Esophagus squamous epithelium (tissue), 5 donors: ENCODE results near the gene SLC6A19. TPM values are rescaled to one million over a fixed set of nuclear protein-coding genes. Genes with fewer than 3 reads are reported as not detected.

Experiments used
- DNase-seq: peaks from one replicate; lab custom pipeline; 2025; lab: John Stamatoyannopoulos, UW
- H3K27ac ChIP-seq, 4 donors: fragments of 200-600 bp; sonication (generic); one replicate each; pipeline ENCODE4 v1.5.1; 2016 to 2019; ENCODE audit warnings: mild to moderate bottlenecking in 1 of 4
- H3K27me3 ChIP-seq, 4 donors: fragments of 200-600 bp; sonication (generic); 1 replicate in 3 of 4; 2 replicates in 1 of 4; pipeline versions ENCODE4 v1.5.1 to v1.6.0; 2017 to 2021; ENCODE audit warnings: antibody characterized with exemption in 1 of 4
- H3K36me3 ChIP-seq, 3 donors: fragments of 200-600 bp; sonication (generic); one replicate each; pipeline ENCODE4 v1.5.1; 2016 to 2019
- H3K4me1 ChIP-seq, 3 donors: fragments of 200-600 bp; sonication (generic); one replicate each; pipeline ENCODE4 v1.5.1; 2017 to 2019
- H3K4me3 ChIP-seq, 4 donors: fragments of 200-600 bp; sonication (generic); 1 replicate in 3 of 4; 2 replicates in 1 of 4; pipeline ENCODE4 v1.5.1; 2016 to 2019; ENCODE audit warnings: mild to moderate bottlenecking in 2 of 4, moderate library complexity in 1 of 4
- H3K9me3 ChIP-seq, 3 donors: fragments of 200-600 bp; sonication (generic); one replicate each; pipeline ENCODE4 v1.5.1; 2016 to 2019
- CTCF ChIP-seq, 6 experiments: fragments of 450-650 bp in 4 of 6; fragments of 200-600 bp in 2 of 6; sonication (generic) in 2 of 6; IDR thresholded peaks; one replicate each; pipeline ENCODE4 v1.5.1; 2016 to 2019; ENCODE audit warnings: antibody characterized with exemption in 6 of 6, mild to moderate bottlenecking in 4 of 6, moderate library complexity in 4 of 6
- POLR2A ChIP-seq, 4 donors: fragments of 450-650 bp; IDR thresholded peaks; one replicate each; pipeline ENCODE4 v1.6.1; 2017; ENCODE audit warnings: antibody characterized with exemption in 4 of 4, mild to moderate bottlenecking in 4 of 4, moderate library complexity in 3 of 4
- WGBS, 2 donors: methylation state at CpG; one replicate each; pipeline ENCODE4 v1.1.5; 2018; 5-methylcytosine and 5-hydroxymethylcytosine counted together
- intact Hi-C: fragments of 100-400 bp; cut with DNase I; formaldehyde crosslinking; loops from one replicate; pipeline ENCODE4 v1.15.0; 2022
- total RNA-seq, 4 donors: library from RNA; depleted of rRNA; stranded (reverse); fragments of >200 nt; gene quantifications; one replicate each; pipeline ENCODE4 v1.1.0, GENCODE V29; 2016
- donor health status: DM: yes; HTN: yes; CAD: no.

Gene SLC6A19
- total RNA-seq, 4 donors from 2014 or later = not detected

- Histone ChIP-seq H3K4me1 (no peaks in the 10 kb centered on the region), H3K4me3 (no peak overlapping the region), H3K36me3 (no peaks in the 10 kb centered on the region), H3K27me3 (peaks cover 0 to under 1% (median 0%) of the 10 kb centered on the region in 4 donors), H3K27ac (no peak overlapping the region), H3K9me3 (no peaks in the 10 kb centered on the region)
- no peak for DNase-seq
- 93 to 94% methylated on average over 18 to 20 of the region's 22 CpGs for WGBS, 2 donors
- TF ChIP-seq CTCF (IDR thresholded peaks at IDR 0.05) (no peak), POLR2A (IDR thresholded peaks at IDR 0.05) (no peak)
- intact Hi-C loops = no loop called here
These were observed 69.0 kb downstream of the SLC6A19 start for GRCh38 chr5:1270426-1270825.

- intact Hi-C loops = no loop called here
- no peaks in the 10 kb centered on the region for H3K36me3 ChIP-seq
- H3K27ac ChIP-seq = no peak overlapping the region
- no peak for DNase-seq
- TF ChIP-seq CTCF (IDR thresholded peaks at IDR 0.05) (no peak), POLR2A (IDR thresholded peaks at IDR 0.05) (no peak)
- no peak overlapping the region for H3K4me3 ChIP-seq
- no peaks in the 10 kb centered on the region for H3K9me3 ChIP-seq
- no peaks in the 10 kb centered on the region for H3K4me1 ChIP-seq
- WGBS, 2 donors = 91 to 100% methylated on average over 1 to 19 of the region's 39 CpGs
- no peaks in the 10 kb centered on the region for H3K27me3 ChIP-seq
These were observed 69.8 kb downstream of the SLC6A19 start for GRCh38 chr5:1270933-1271914.

- no peaks in the 10 kb centered on the region for H3K36me3 ChIP-seq
- intact Hi-C loops = no loop called here
- no peaks in the 10 kb centered on the region for H3K9me3 ChIP-seq
- 95 to 96% methylated on average over 5 to 17 of the region's 21 CpGs for WGBS, 2 donors
- H3K27ac ChIP-seq = no peak overlapping the region
- no peaks in the 10 kb centered on the region for H3K27me3 ChIP-seq
- no peaks in the 10 kb centered on the region for H3K4me1 ChIP-seq
- no peak for TF ChIP-seq CTCF (IDR thresholded peaks at IDR 0.05)
- no peak for DNase-seq
- H3K4me3 ChIP-seq = no peak overlapping the region
These were observed 70.8 kb downstream of the SLC6A19 start for GRCh38 chr5:1272201-1272600.

GRCh38 chr5:1273745-1274144 lies 72.3 kb downstream of the SLC6A19 start:
- Histone ChIP-seq H3K9me3 (no peaks in the 10 kb centered on the region), H3K4me1 (no peaks in the 10 kb centered on the region), H3K36me3 (no peaks in the 10 kb centered on the region), H3K27me3 (no peaks in the 10 kb centered on the region), H3K27ac (no peak overlapping the region), H3K4me3 (no peak overlapping the region)
- no peak for DNase-seq
- WGBS, 2 donors = 94 to 100% methylated on average over 3 to 15 of the region's 20 CpGs
- intact Hi-C loops = no loop called here
- no peak for TF ChIP-seq POLR2A (IDR thresholded peaks at IDR 0.05)
- TF ChIP-seq CTCF (IDR thresholded peaks at IDR 0.05) = no peak

- no peaks in the 10 kb centered on the region for H3K4me1 ChIP-seq
- DNase-seq = no peak
- no peaks in the 10 kb centered on the region for H3K9me3 ChIP-seq
- no peak overlapping the region for H3K4me3 ChIP-seq
- H3K27me3 ChIP-seq = no peaks in the 10 kb centered on the region
- TF ChIP-seq POLR2A (IDR thresholded peaks at IDR 0.05) (no peak), CTCF (IDR thresholded peaks at IDR 0.05) (no peak)
- H3K36me3 ChIP-seq = no peaks in the 10 kb centered on the region
- 74 to 85% methylated on average over 5 to 7 of the region's 16 CpGs for WGBS, 2 donors
- intact Hi-C loops = no loop called here
- H3K27ac ChIP-seq = no peak overlapping the region
These were observed 73.1 kb downstream of the SLC6A19 start for GRCh38 chr5:1274471-1274870.
